SK-N-SH (cell line): Measurements from ENCODE around the gene FUT2. TPM values are rescaled to one million over a fixed set of nuclear protein-coding genes. Genes with fewer than 3 reads are reported as not detected.

ENCODE experiments used
- CTCF ChIA-PET: fragments of 300-600, 350-600 bp; formaldehyde crosslinking; extraction: SDS; loops from one replicate; lab custom pipeline; 2021; lab: Yijun Ruan, JAX
- POLR2A ChIA-PET: fragments of 350-600 bp; sonication (Branson Sonifier 250); formaldehyde crosslinking; extraction: SDS; loops from one replicate; lab custom pipeline; 2020; ENCODE audit warnings: antibody characterized with exemption, inconsistent platforms; lab: Yijun Ruan, JAX
- DNase-seq: peaks from one replicate; pipeline ENCODE4 v3.0.0; 2012
- H2AFZ ChIP-seq: fragments of 200-600 bp; sonication (generic); 2 replicates; pipeline ENCODE4 v1.8.1; 2016; ENCODE audit warnings: antibody characterized with exemption, mild to moderate bottlenecking, low read depth
- H3F3A ChIP-seq: fragments of 200-600 bp; sonication (generic); replicated peaks from 2 replicates; pipeline ENCODE3; 2016; ENCODE audit warnings: antibody characterized with exemption, mild to moderate bottlenecking; ENCODE audit not compliant: insufficient read depth
- H3K27ac ChIP-seq, 2 experiments: fragments of 200-500 bp in 1 of 2; fragments of 200-600 bp in 1 of 2; sonication (Bioruptor generic) in 1 of 2; sonication (generic), shearing (Covaris generic) in 1 of 2; 2 replicates each; pipeline versions ENCODE4 v1.5.1 to v1.6.1; 2014 to 2016; ENCODE audit warnings: low read depth in 2 of 2, inconsistent platforms in 1 of 2, low read length in 1 of 2, mild to moderate bottlenecking in 1 of 2, mixed read lengths in 1 of 2
- H3K27me3 ChIP-seq: fragments of 200-600 bp; sonication (generic), shearing (Covaris generic); 2 replicates; pipeline ENCODE4 v1.6.1; 2016; ENCODE audit warnings: mixed run types; ENCODE audit not compliant: insufficient read depth
- H3K36me3 ChIP-seq, 2 experiments: fragments of 200-500 bp in 1 of 2; fragments of 200-600 bp in 1 of 2; sonication (Bioruptor generic) in 1 of 2; sonication (generic) in 1 of 2; replicated peaks in 1 of 2; 2 replicates each; pipeline versions ENCODE3 to v1.5.1; 2014 to 2016; ENCODE audit warnings: low read length in 1 of 2, mild to moderate bottlenecking in 1 of 2; ENCODE audit not compliant: insufficient read depth in 2 of 2, control insufficient read depth in 1 of 2
- H3K4me1 ChIP-seq, 2 experiments: fragments of 200-500 bp in 1 of 2; fragments of 200-600 bp in 1 of 2; sonication (Bioruptor generic) in 1 of 2; sonication (generic), shearing (Covaris generic) in 1 of 2; 2 replicates each; pipeline versions ENCODE4 v1.5.1 to v1.6.1; 2014 to 2016; ENCODE audit warnings: low read depth in 1 of 2, low read length in 1 of 2, mixed run types in 1 of 2; ENCODE audit not compliant: insufficient read depth in 2 of 2, control insufficient read depth in 1 of 2
- H3K4me2 ChIP-seq: fragments of 200-600 bp; sonication (generic), shearing (Covaris generic); 2 replicates; pipeline ENCODE4 v1.6.1; 2017; ENCODE audit warnings: mixed run types
- H3K4me3 ChIP-seq, 2 experiments: fragments of 200-500 bp in 1 of 2; fragments of 200-600 bp in 1 of 2; sonication (Bioruptor generic) in 1 of 2; sonication (generic), shearing (Covaris generic) in 1 of 2; 2 replicates each; pipeline versions ENCODE4 v1.5.1 to v1.8.1; 2014 to 2016; ENCODE audit warnings: low read depth in 2 of 2, inconsistent platforms in 1 of 2, low read length in 1 of 2, mild to moderate bottlenecking in 1 of 2, mixed read lengths in 1 of 2, moderate library complexity in 1 of 2
- H3K79me2 ChIP-seq: fragments of 200-600 bp; sonication (generic); 2 replicates; pipeline ENCODE4 v1.8.1; 2017; ENCODE audit warnings: mild to moderate bottlenecking; ENCODE audit not compliant: insufficient read depth
- H3K9ac ChIP-seq: fragments of 200-600 bp; sonication (generic); 2 replicates; pipeline ENCODE4 v1.6.1; 2017; ENCODE audit warnings: mixed run types
- H3K9me2 ChIP-seq: fragments of 200-600 bp; sonication (generic); 2 replicates; pipeline ENCODE4 v1.6.1; 2017; ENCODE audit warnings: mixed run types
- H3K9me3 ChIP-seq: fragments of 200-600 bp; sonication (generic); 2 replicates; pipeline ENCODE4 v1.6.1; 2017; ENCODE audit warnings: mixed run types, mild to moderate bottlenecking, moderate library complexity
- H4K20me1 ChIP-seq: fragments of 200-600 bp; sonication (generic); 2 replicates; pipeline ENCODE4 v1.6.1; 2017; ENCODE audit warnings: mild to moderate bottlenecking, mixed run types; ENCODE audit not compliant: insufficient read depth
- CHD2 ChIP-seq: fragments of 150-350 bp; IDR thresholded peaks from 2 replicates; pipeline ENCODE4 v1.6.1; 2018; ENCODE audit warnings: low read length; ENCODE audit not compliant: partially characterized antibody
- EZH2phosphoT487 ChIP-seq: fragments of 200-600 bp; sonication (generic); IDR thresholded peaks from 2 replicates; pipeline ENCODE4 v1.6.1; 2017; ENCODE audit warnings: low read depth, mixed run types, mild to moderate bottlenecking, antibody characterized with exemption, moderate library complexity, borderline replicate concordance
- FOSL2 ChIP-seq: IDR thresholded peaks from 2 replicates; pipeline ENCODE4 v1.4.0; 2012; ENCODE audit warnings: low read depth, mild to moderate bottlenecking, moderate library complexity, borderline replicate concordance
- FOXM1 ChIP-seq: IDR thresholded peaks from 2 replicates; pipeline ENCODE4 v1.4.0; 2012; ENCODE audit warnings: low read depth, mild to moderate bottlenecking
- GATA2 ChIP-seq: sonication (generic); formaldehyde crosslinking; IDR thresholded peaks from 2 replicates; pipeline ENCODE4 v1.5.0; 2020; ENCODE audit warnings: mild to moderate bottlenecking, missing genetic modification reagents
- JUND ChIP-seq: IDR thresholded peaks from 2 replicates; pipeline ENCODE4 v1.4.0; 2012
- NFIC ChIP-seq: IDR thresholded peaks from 2 replicates; pipeline ENCODE4 v1.4.0; 2012; ENCODE audit warnings: borderline replicate concordance
- NRF1 ChIP-seq: IDR thresholded peaks from 2 replicates; pipeline ENCODE4 v1.6.1; 2012; ENCODE audit warnings: low read depth, mild to moderate bottlenecking, low read length
- RFX5 ChIP-seq: IDR thresholded peaks from 2 replicates; pipeline ENCODE4 v1.6.1; 2012; ENCODE audit warnings: mild to moderate bottlenecking, improper control_type of control experiment, low read length
- SMC3 ChIP-seq: IDR thresholded peaks from 2 replicates; pipeline ENCODE4 v1.6.1; 2012; ENCODE audit warnings: low read depth, low read length, improper control_type of control experiment
- TAF1 ChIP-seq: IDR thresholded peaks from 2 replicates; pipeline ENCODE4 v1.6.1; 2012; ENCODE audit warnings: low read depth, mild to moderate bottlenecking, low read length, moderate library complexity, borderline replicate concordance
- TCF12 ChIP-seq: IDR thresholded peaks from 2 replicates; pipeline ENCODE4 v1.4.0; 2012
- YY1 ChIP-seq: IDR thresholded peaks from 2 replicates; pipeline ENCODE4 v1.4.0; 2012; ENCODE audit warnings: low read depth, mild to moderate bottlenecking
- WGBS: methylation state at CpG from one replicate; pipeline ENCODE4 v1.1.6; 2017; ENCODE audit warnings: low lambda C conversion rate; 5-methylcytosine and 5-hydroxymethylcytosine counted together
- polyA plus RNA-seq, 3 experiments: library from polyadenylated mRNA; depleted of rRNA; stranded (reverse); fragments of >200 nt; gene quantifications; 2 replicates each; pipeline ENCODE4 v1.2.3, GENCODE V29; 2012
- TF ChIP-seq, protein P1 (sequence below): fragments of 200-600 bp; sonication (generic); IDR thresholded peaks from 2 replicates; pipeline ENCODE4 v1.6.1; 2017; ENCODE audit warnings: antibody characterized with exemption, mild to moderate bottlenecking, moderate library complexity
- TF ChIP-seq, protein P2 (sequence below): IDR thresholded peaks from 2 replicates; pipeline ENCODE4 v1.6.1; 2012; ENCODE audit warnings: mild to moderate bottlenecking, low read depth, low read length, moderate library complexity
- TF ChIP-seq, protein P3 (sequence below): IDR thresholded peaks from 2 replicates; pipeline ENCODE4 v1.4.0; 2012; ENCODE audit warnings: low read depth

FUT2 gene
- polyA plus RNA-seq, 1 of the 3 experiments (the other 2 are of a cell fraction) = not detected

DNA sequence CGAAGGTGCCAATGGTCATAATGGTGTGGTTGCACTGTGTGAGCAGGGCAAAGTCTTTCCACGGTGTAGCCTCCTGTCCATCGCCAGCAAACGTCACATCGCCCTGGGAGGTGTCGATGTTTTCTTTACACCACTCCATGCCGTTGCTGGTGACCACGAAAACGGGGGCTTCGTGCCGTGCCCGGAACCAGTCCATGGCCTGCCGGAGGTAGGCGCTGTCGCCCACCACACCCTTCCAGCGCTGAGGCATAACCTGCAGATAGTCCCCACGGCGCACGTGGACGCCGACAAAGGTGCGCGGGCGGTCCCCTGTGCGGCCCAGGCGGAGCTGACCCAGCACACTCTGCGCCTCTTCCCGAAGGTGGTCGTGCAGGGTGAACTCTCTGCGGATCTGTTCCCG lies 54.6 kb downstream of the FUT2 start:
- CTCF ChIA-PET = interaction anchor here (1.1 to 1.3 kb wide), 2 partner anchors 11 to 92 kb away, joined by 3 to 4 read pairs; no protein-coding TSS in a partner anchor
- no peaks in the 10 kb centered on the region for H3K9me3 ChIP-seq
- WGBS = 95% methylated on average over 31 of the region's 31 CpGs
- POLR2A ChIA-PET = no interaction called here
- no peaks in the 10 kb centered on the region for H3K9me2 ChIP-seq
- no peaks in the 10 kb centered on the region for H3F3A ChIP-seq
- TF ChIP-seq EZH2phosphoT487 (no peak), SMC3 (no peak), TAF1 (no peak), YY1 (no peak), FOXM1 (no peak), TCF12 (no peak), RFX5 (no peak), FOSL2 (no peak), GATA2 (CRISPR knock-in tag) (no peak), NFIC (no peak), JUND (no peak), NRF1 (no peak), CHD2 (no peak)
- TF ChIP-seq, protein P1, sequence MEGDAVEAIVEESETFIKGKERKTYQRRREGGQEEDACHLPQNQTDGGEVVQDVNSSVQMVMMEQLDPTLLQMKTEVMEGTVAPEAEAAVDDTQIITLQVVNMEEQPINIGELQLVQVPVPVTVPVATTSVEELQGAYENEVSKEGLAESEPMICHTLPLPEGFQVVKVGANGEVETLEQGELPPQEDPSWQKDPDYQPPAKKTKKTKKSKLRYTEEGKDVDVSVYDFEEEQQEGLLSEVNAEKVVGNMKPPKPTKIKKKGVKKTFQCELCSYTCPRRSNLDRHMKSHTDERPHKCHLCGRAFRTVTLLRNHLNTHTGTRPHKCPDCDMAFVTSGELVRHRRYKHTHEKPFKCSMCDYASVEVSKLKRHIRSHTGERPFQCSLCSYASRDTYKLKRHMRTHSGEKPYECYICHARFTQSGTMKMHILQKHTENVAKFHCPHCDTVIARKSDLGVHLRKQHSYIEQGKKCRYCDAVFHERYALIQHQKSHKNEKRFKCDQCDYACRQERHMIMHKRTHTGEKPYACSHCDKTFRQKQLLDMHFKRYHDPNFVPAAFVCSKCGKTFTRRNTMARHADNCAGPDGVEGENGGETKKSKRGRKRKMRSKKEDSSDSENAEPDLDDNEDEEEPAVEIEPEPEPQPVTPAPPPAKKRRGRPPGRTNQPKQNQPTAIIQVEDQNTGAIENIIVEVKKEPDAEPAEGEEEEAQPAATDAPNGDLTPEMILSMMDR = no peak
- TF ChIP-seq, protein P2, sequence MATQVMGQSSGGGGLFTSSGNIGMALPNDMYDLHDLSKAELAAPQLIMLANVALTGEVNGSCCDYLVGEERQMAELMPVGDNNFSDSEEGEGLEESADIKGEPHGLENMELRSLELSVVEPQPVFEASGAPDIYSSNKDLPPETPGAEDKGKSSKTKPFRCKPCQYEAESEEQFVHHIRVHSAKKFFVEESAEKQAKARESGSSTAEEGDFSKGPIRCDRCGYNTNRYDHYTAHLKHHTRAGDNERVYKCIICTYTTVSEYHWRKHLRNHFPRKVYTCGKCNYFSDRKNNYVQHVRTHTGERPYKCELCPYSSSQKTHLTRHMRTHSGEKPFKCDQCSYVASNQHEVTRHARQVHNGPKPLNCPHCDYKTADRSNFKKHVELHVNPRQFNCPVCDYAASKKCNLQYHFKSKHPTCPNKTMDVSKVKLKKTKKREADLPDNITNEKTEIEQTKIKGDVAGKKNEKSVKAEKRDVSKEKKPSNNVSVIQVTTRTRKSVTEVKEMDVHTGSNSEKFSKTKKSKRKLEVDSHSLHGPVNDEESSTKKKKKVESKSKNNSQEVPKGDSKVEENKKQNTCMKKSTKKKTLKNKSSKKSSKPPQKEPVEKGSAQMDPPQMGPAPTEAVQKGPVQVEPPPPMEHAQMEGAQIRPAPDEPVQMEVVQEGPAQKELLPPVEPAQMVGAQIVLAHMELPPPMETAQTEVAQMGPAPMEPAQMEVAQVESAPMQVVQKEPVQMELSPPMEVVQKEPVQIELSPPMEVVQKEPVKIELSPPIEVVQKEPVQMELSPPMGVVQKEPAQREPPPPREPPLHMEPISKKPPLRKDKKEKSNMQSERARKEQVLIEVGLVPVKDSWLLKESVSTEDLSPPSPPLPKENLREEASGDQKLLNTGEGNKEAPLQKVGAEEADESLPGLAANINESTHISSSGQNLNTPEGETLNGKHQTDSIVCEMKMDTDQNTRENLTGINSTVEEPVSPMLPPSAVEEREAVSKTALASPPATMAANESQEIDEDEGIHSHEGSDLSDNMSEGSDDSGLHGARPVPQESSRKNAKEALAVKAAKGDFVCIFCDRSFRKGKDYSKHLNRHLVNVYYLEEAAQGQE = no peak
- TF ChIP-seq, protein P3, sequence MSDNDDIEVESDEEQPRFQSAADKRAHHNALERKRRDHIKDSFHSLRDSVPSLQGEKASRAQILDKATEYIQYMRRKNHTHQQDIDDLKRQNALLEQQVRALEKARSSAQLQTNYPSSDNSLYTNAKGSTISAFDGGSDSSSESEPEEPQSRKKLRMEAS = no peak
- H3K79me2 ChIP-seq = no peaks in the 10 kb centered on the region
- no peak overlapping the region for H3K9ac ChIP-seq
- no peak overlapping the region for H3K27ac ChIP-seq
- H3K27me3 ChIP-seq = peaks cover 6% of the 10 kb centered on the region; the same call in 1 of the 2 replicates
- no peak overlapping the region for H3K4me2 ChIP-seq
- no peaks in the 10 kb centered on the region for H4K20me1 ChIP-seq
- H3K4me1 ChIP-seq = peaks cover 0 to 7% of the 10 kb centered on the region in 2 experiments; a peak in 1 of 4 replicates
- no peak overlapping the region for H2AFZ ChIP-seq
- DNase-seq = no peak
- no peak overlapping the region for H3K4me3 ChIP-seq
- H3K36me3 ChIP-seq = no peaks in the 10 kb centered on the region
